Neural progenitor cell (in vitro differentiated cells): ENCODE results near the gene PKHD1. TPM values are rescaled to one million over a fixed set of nuclear protein-coding genes. Genes with fewer than 3 reads are reported as not detected.

ENCODE experiments used
- DNase-seq: peaks from one replicate; pipeline ENCODE4 v3.0.0-alpha.2; 2016; ENCODE audit warnings: low spot score
- H2AFZ ChIP-seq: fragments of 200-600 bp; sonication (generic); replicated peaks from 2 replicates; pipeline ENCODE4 v1.6.1; 2016; ENCODE audit warnings: antibody characterized with exemption
- H3F3A ChIP-seq: fragments of 200-600 bp; sonication (generic); 2 replicates; pipeline ENCODE4 v1.6.1; 2016; ENCODE audit warnings: antibody characterized with exemption, low read depth
- H3K27ac ChIP-seq: fragments of 200-600 bp; sonication (generic); 2 replicates; pipeline ENCODE4 v1.5.1; 2016; ENCODE audit warnings: mild to moderate bottlenecking
- H3K27me3 ChIP-seq: fragments of 200-600 bp; sonication (generic); 2 replicates; pipeline ENCODE4 v1.6.1; 2016; ENCODE audit warnings: mild to moderate bottlenecking, moderate library complexity
- H3K36me3 ChIP-seq: fragments of 200-600 bp; sonication (generic); 2 replicates; pipeline ENCODE4 v1.5.1; 2016
- H3K4me1 ChIP-seq: fragments of 200-600 bp; sonication (generic); 2 replicates; pipeline ENCODE4 v1.6.1; 2016; ENCODE audit warnings: mixed run types
- H3K4me2 ChIP-seq: fragments of 200-600 bp; sonication (generic); 2 replicates; pipeline ENCODE4 v1.6.1; 2016
- H3K4me3 ChIP-seq: fragments of 200-600 bp; sonication (generic); 2 replicates; pipeline ENCODE4 v1.5.1; 2016
- H3K79me2 ChIP-seq: fragments of 200-600 bp; sonication (generic); 2 replicates; pipeline ENCODE4 v1.6.1; 2016; ENCODE audit warnings: low read depth
- H3K9ac ChIP-seq: fragments of 200-600 bp; sonication (generic); 2 replicates; pipeline ENCODE4 v1.6.1; 2016
- H3K9me3 ChIP-seq: fragments of 200-600 bp; sonication (generic); 2 replicates; pipeline ENCODE4 v1.5.1; 2016; ENCODE audit warnings: low read depth
- H4K20me1 ChIP-seq: fragments of 200-600 bp; sonication (generic); 2 replicates; pipeline ENCODE4 v1.6.1; 2016; ENCODE audit warnings: low read depth
- H3K27ac Mint-ChIP-seq: 3 replicates; pipeline ENCODE4 v1.8.0; 2021; ENCODE audit warnings: mixed read lengths
- H3K27me3 Mint-ChIP-seq: 2 replicates; pipeline ENCODE4 v1.8.0; 2022; ENCODE audit warnings: low read depth, mild to moderate bottlenecking, inconsistent platforms, moderate library complexity, mixed read lengths; ENCODE audit not compliant: insufficient read depth
- H3K36me3 Mint-ChIP-seq: 3 replicates; pipeline ENCODE4 v1.8.0; 2021; ENCODE audit warnings: mixed read lengths
- H3K4me1 Mint-ChIP-seq: 3 replicates; pipeline ENCODE4 v1.8.0; 2021; ENCODE audit warnings: mixed read lengths
- H3K4me3 Mint-ChIP-seq: 3 replicates; pipeline ENCODE4 v1.8.0; 2021; ENCODE audit warnings: mild to moderate bottlenecking, moderate library complexity, mixed read lengths
- H3K9me3 Mint-ChIP-seq: 3 replicates; pipeline ENCODE4 v1.8.0; 2020; ENCODE audit warnings: mixed read lengths
- EZH2 ChIP-seq: fragments of 200-600 bp; sonication (generic); IDR thresholded peaks from 2 replicates; pipeline ENCODE4 v1.6.1; 2017; ENCODE audit warnings: antibody characterized with exemption, mild to moderate bottlenecking, moderate library complexity
- EZH2phosphoT487 ChIP-seq: fragments of 200-600 bp; sonication (generic); IDR thresholded peaks from 2 replicates; pipeline ENCODE4 v1.6.1; 2017; ENCODE audit warnings: antibody characterized with exemption
- total RNA-seq: library from RNA; depleted of rRNA; stranded (reverse); fragments of >200 nt; gene quantifications from 2 replicates; pipeline ENCODE4 v1.2.3, GENCODE V29; 2015; ENCODE audit warnings: low replicate concordance
- TF ChIP-seq, protein P1 (sequence below): fragments of 200-600 bp; sonication (generic); IDR thresholded peaks from 2 replicates; pipeline ENCODE4 v1.5.1; 2017; ENCODE audit warnings: antibody characterized with exemption, mild to moderate bottlenecking

PKHD1 gene
- total RNA-seq, 1 donor from 2014 or later, result 0.04 TPM

DNA sequence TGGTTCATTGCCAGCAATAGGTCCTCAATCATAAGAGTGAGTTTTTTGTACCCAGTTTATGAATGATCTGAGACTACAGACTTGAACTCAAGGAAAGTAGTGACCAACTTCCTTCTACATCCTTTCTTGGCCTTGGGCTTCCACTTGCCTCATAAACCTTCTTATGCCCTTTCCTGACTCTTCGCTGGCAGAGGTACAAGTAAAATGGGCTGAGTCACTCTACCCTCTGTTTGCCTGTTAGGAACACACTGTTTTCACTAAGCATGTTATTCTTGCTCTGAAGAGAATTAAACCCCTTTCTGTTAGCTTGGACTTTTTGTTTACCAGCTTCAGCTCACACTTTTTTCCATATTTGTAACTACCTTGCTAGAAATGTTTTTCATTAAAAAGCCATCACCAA is 74.4 kb downstream of the PKHD1 start:
- H3K36me3 Mint-ChIP-seq, result no peaks in the 10 kb centered on the region
- Histone ChIP-seq H3K9me3 (no peaks in the 10 kb centered on the region), H3K79me2 (no peaks in the 10 kb centered on the region), H3K27ac (no peak overlapping the region), H3K27me3 (no peaks in the 10 kb centered on the region), H4K20me1 (no peaks in the 10 kb centered on the region), H2AFZ (no peak overlapping the region), H3K4me3 (no peak overlapping the region), H3K4me2 (no peak overlapping the region), H3K36me3 (no peaks in the 10 kb centered on the region), H3F3A (no peaks in the 10 kb centered on the region), H3K4me1 (no peaks in the 10 kb centered on the region), H3K9ac (no peak overlapping the region)
- no peaks in the 10 kb centered on the region for H3K9me3 Mint-ChIP-seq
- H3K27ac Mint-ChIP-seq, result no peak overlapping the region
- H3K4me1 Mint-ChIP-seq, result no peaks in the 10 kb centered on the region
- TF ChIP-seq EZH2, result no peak
- TF ChIP-seq, protein P1, sequence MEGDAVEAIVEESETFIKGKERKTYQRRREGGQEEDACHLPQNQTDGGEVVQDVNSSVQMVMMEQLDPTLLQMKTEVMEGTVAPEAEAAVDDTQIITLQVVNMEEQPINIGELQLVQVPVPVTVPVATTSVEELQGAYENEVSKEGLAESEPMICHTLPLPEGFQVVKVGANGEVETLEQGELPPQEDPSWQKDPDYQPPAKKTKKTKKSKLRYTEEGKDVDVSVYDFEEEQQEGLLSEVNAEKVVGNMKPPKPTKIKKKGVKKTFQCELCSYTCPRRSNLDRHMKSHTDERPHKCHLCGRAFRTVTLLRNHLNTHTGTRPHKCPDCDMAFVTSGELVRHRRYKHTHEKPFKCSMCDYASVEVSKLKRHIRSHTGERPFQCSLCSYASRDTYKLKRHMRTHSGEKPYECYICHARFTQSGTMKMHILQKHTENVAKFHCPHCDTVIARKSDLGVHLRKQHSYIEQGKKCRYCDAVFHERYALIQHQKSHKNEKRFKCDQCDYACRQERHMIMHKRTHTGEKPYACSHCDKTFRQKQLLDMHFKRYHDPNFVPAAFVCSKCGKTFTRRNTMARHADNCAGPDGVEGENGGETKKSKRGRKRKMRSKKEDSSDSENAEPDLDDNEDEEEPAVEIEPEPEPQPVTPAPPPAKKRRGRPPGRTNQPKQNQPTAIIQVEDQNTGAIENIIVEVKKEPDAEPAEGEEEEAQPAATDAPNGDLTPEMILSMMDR, result no peak
- TF ChIP-seq EZH2phosphoT487, result no peak
- peaks cover 5% of the 10 kb centered on the region for H3K27me3 Mint-ChIP-seq
- no peak overlapping the region for H3K4me3 Mint-ChIP-seq
- no peak for DNase-seq

DNA sequence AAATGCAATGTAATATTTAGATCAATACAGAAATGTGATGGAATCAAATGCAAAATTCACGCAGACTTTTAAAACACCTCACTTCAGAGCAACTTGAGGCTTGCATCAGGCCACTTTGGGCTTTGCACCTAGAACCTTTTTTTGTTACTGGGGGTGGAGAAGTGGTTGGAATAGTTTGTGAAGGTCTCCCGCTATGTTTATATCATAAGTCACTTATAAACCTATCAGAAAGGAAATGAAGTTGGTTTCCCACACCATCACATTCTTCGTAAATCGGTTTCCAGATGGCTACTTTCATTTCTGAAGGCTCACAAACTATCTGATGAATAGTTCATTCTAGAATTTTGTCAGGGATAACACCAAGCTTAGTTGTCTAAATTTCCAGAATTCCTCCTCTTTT is 74.8 kb downstream of the PKHD1 start:
- Histone ChIP-seq H3K4me2 (no peak overlapping the region), H3K79me2 (no peaks in the 10 kb centered on the region), H3K27ac (no peak overlapping the region), H3K36me3 (no peaks in the 10 kb centered on the region), H3K4me1 (no peaks in the 10 kb centered on the region), H3K27me3 (no peaks in the 10 kb centered on the region), H3F3A (no peaks in the 10 kb centered on the region), H3K9ac (no peak overlapping the region), H2AFZ (no peak overlapping the region), H3K9me3 (no peaks in the 10 kb centered on the region), H3K4me3 (no peak overlapping the region), H4K20me1 (no peaks in the 10 kb centered on the region)
- Mint-ChIP-seq H3K27ac (no peak overlapping the region), H3K4me3 (no peak overlapping the region), H3K9me3 (no peaks in the 10 kb centered on the region), H3K4me1 (no peaks in the 10 kb centered on the region), H3K36me3 (no peaks in the 10 kb centered on the region), H3K27me3 (peaks cover 5% of the 10 kb centered on the region)
- no peak for DNase-seq
- TF ChIP-seq, protein P1, result no peak
- TF ChIP-seq EZH2 (no peak), EZH2phosphoT487 (no peak)

DNA sequence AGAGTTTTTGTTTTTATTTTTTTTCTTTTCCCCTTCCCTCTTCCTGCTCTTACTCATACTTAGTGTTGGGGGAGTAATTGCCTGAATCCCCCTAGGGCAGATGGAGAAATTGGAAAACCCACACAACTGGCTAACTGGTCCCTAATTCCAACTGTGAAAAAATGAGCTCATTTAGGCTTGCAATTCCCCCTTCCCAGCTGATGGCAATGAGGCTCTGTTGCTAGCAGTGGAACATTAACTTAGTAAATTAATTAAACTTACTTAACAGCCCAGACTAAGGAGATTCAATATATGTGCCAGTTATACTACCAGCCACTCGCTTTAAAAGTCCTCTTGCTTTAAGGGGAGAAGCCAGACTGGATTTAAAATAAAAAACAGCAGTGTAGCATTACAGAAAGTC is 76.6 kb downstream of the PKHD1 start:
- no peaks in the 10 kb centered on the region for H3K4me1 ChIP-seq
- H2AFZ ChIP-seq, result no peak overlapping the region
- Mint-ChIP-seq H3K27me3 (peaks cover 5% of the 10 kb centered on the region), H3K4me1 (no peaks in the 10 kb centered on the region), H3K9me3 (no peaks in the 10 kb centered on the region), H3K4me3 (no peak overlapping the region), H3K27ac (no peak overlapping the region), H3K36me3 (no peaks in the 10 kb centered on the region)
- no peaks in the 10 kb centered on the region for H3K27me3 ChIP-seq
- H3K4me3 ChIP-seq, result no peak overlapping the region
- no peak overlapping the region for H3K4me2 ChIP-seq
- no peak overlapping the region for H3K9ac ChIP-seq
- H3K79me2 ChIP-seq, result no peaks in the 10 kb centered on the region
- H4K20me1 ChIP-seq, result no peaks in the 10 kb centered on the region
- TF ChIP-seq EZH2, result no peak
- TF ChIP-seq, protein P1, result no peak
- TF ChIP-seq EZH2phosphoT487, result no peak
- no peaks in the 10 kb centered on the region for H3K9me3 ChIP-seq
- H3F3A ChIP-seq, result no peaks in the 10 kb centered on the region
- no peak for DNase-seq
- H3K27ac ChIP-seq, result no peak overlapping the region
- no peaks in the 10 kb centered on the region for H3K36me3 ChIP-seq
